HEK293T (cell line): ENCODE measurements around the gene KIF5A.
"Not testable (repeated sequence)": the region's sequence is repeated elsewhere in the genome, so short reads cannot be mapped to it uniquely, and the experiment has no call there.

Experiments used
- CTCF ChIA-PET: fragments of 350-600 bp; formaldehyde crosslinking; extraction: SDS; loops from one replicate; lab custom pipeline; 2021; ENCODE audit warnings: antibody characterized with exemption, inconsistent platforms; lab: Yijun Ruan, JAX
- POLR2A ChIA-PET: fragments of 350-600 bp; formaldehyde crosslinking; extraction: SDS; loops from one replicate; lab custom pipeline; 2020; ENCODE audit warnings: antibody characterized with exemption, inconsistent platforms; lab: Yijun Ruan, JAX
- DNase-seq: peaks from one replicate; pipeline ENCODE4 v3.0.0; 2012; ENCODE audit warnings: mixed read lengths; ENCODE audit errors: extremely low spot score
- ARNT ChIP-seq: fragments of 450-650 bp; IDR thresholded peaks from 2 replicates; pipeline ENCODE4 v1.6.1; 2017; ENCODE audit warnings: mild to moderate bottlenecking
- BHLHE40 ChIP-seq: fragments of 450-650 bp; IDR thresholded peaks from 2 replicates; pipeline ENCODE4 v1.6.1; 2016; ENCODE audit warnings: mild to moderate bottlenecking, moderate library complexity, borderline replicate concordance
- CTBP1 ChIP-seq: fragments of 450-650 bp; IDR thresholded peaks from 2 replicates; pipeline ENCODE4 v1.6.1; 2016; ENCODE audit warnings: borderline replicate concordance
- ELF4 ChIP-seq: fragments of 450-650 bp; IDR thresholded peaks from 2 replicates; pipeline ENCODE4 v1.6.1; 2017; ENCODE audit warnings: antibody characterized with exemption
- FOXA1 ChIP-seq: fragments of 450-650 bp; IDR thresholded peaks from 2 replicates; pipeline ENCODE4 v1.6.1; 2016; ENCODE audit warnings: mild to moderate bottlenecking
- FOXK2 ChIP-seq: fragments of 450-650 bp; IDR thresholded peaks from 2 replicates; pipeline ENCODE4 v1.6.1; 2016; ENCODE audit warnings: mild to moderate bottlenecking
- FOXM1 ChIP-seq: fragments of 450-650 bp; IDR thresholded peaks from 2 replicates; pipeline ENCODE4 v1.6.1; 2017; ENCODE audit warnings: mild to moderate bottlenecking, borderline replicate concordance
- HDGF ChIP-seq: fragments of 450-650 bp; IDR thresholded peaks from 2 replicates; pipeline ENCODE4 v1.6.1; 2017; ENCODE audit warnings: antibody characterized with exemption, borderline replicate concordance
- L3MBTL2 ChIP-seq: fragments of 450-650 bp; conservative IDR thresholded peaks from 2 replicates; pipeline ENCODE4 v1.6.1; 2016; ENCODE audit warnings: mild to moderate bottlenecking
- LEF1 ChIP-seq: fragments of 450-650 bp; IDR thresholded peaks from 2 replicates; pipeline ENCODE4 v1.6.1; 2017; ENCODE audit warnings: mild to moderate bottlenecking, borderline replicate concordance
- NFRKB ChIP-seq: fragments of 450-650 bp; IDR thresholded peaks from 2 replicates; pipeline ENCODE4 v1.6.1; 2016; ENCODE audit warnings: mild to moderate bottlenecking, moderate library complexity
- SP1 ChIP-seq: fragments of 450-650 bp; IDR thresholded peaks from 2 replicates; pipeline ENCODE4 v1.6.1; 2017
- SUZ12 ChIP-seq: fragments of 450-650 bp; IDR thresholded peaks from 2 replicates; pipeline ENCODE4 v1.6.1; 2016; ENCODE audit warnings: mild to moderate bottlenecking
- TARDBP ChIP-seq: fragments of 450-650 bp; IDR thresholded peaks from 2 replicates; pipeline ENCODE4 v1.6.1; 2016
- ZNF384 ChIP-seq: fragments of 450-650 bp; IDR thresholded peaks from 2 replicates; pipeline ENCODE4 v1.6.1; 2016
- TF ChIP-seq, protein P1 (sequence below): fragments of 450-650 bp; IDR thresholded peaks from 2 replicates; pipeline ENCODE4 v1.6.1; 2016

Gene KIF5A

GRCh38 chr12:57554897-57555296, 5.1 kb downstream of the KIF5A start:
- CTCF ChIA-PET = no interaction called here
- TF ChIP-seq CTBP1 (no peak), ZNF384 (no peak), LEF1 (no peak), ARNT (no peak), SUZ12 (no peak), FOXA1 (no peak), BHLHE40 (no peak), FOXM1 (no peak), NFRKB (no peak)
- POLR2A ChIA-PET = no interaction called here

GRCh38 chr12:57558864-57559263, 9.0 kb downstream of the KIF5A start:
- DNase-seq = no peak
- CTCF ChIA-PET = interaction anchor here (0.5 kb wide), 1 partner anchor 98 kb away, joined by 3 read pairs; no protein-coding TSS in a partner anchor
- no peak for TF ChIP-seq FOXA1
- no peak for TF ChIP-seq LEF1
- no peak for TF ChIP-seq ZNF384
- TF ChIP-seq, protein P1, sequence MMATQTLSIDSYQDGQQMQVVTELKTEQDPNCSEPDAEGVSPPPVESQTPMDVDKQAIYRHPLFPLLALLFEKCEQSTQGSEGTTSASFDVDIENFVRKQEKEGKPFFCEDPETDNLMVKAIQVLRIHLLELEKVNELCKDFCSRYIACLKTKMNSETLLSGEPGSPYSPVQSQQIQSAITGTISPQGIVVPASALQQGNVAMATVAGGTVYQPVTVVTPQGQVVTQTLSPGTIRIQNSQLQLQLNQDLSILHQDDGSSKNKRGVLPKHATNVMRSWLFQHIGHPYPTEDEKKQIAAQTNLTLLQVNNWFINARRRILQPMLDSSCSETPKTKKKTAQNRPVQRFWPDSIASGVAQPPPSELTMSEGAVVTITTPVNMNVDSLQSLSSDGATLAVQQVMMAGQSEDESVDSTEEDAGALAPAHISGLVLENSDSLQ = no peak
- no peak for TF ChIP-seq ELF4
- no peak for TF ChIP-seq FOXM1
- no peak for TF ChIP-seq SP1
- TF ChIP-seq ARNT = no peak
- TF ChIP-seq L3MBTL2 = no peak
- TF ChIP-seq BHLHE40 = no peak
- no peak for TF ChIP-seq NFRKB
- no peak for TF ChIP-seq FOXK2
- no peak for TF ChIP-seq CTBP1
- TF ChIP-seq HDGF = no peak
- no peak for TF ChIP-seq TARDBP
- TF ChIP-seq SUZ12 = no peak
- POLR2A ChIA-PET = interaction anchor here (1.0 kb wide), 1 partner anchor 13 kb away, joined by 3 read pairs; no protein-coding TSS in a partner anchor

More at GRCh38 chr12:57554897-57555296, 5.1 kb downstream of the KIF5A start:
- DNase-seq = no peak

DNA sequence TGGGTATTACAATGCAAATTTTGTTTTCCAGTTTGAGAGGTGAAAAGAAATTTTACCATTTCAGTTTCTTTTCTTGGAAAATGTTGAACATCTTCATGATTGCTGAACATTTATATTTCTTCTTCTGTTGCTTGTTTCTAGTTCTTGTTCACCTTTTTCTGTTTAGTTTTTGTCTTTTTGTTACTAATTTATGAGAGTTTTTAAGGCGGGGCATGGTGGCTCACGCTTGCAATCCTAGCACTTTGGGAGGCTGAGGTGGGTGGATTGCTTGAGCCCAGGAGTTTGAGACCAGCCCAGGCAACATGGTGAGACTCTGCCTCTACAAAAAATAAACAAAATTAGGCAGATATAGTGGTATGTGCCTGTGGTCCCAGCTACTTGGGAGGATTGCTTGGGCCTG, 10.7 kb downstream of the KIF5A start:
- ChIA-PET POLR2A (no interaction called here), CTCF (no interaction called here)

DNA sequence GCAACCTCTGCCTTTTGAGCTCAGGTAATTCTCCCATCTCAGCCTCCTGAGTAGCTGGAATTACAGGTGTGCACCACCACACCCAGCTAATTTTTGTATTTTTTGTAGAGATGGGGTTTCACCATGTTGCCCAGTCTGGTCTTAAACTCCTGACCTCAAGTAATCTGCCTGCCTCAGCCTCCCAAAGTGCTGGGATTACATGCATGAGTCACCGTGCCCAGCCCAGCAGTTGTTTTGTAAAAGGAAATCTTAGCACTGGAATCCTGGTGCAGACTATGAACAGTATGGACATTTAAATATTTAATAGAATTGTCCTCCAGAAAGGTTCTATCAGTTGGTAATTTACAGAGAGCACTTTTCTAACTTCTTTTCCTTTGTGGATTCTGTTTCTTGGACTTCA, 11.3 kb downstream of the KIF5A start:
- DNase-seq, POLR2A ChIA-PET: not testable (repeated sequence)
- CTCF ChIA-PET = interaction anchor here (0.7 kb wide), 1 partner anchor 18 kb away, joined by 3 read pairs; no protein-coding TSS in a partner anchor

More for the DNA sequence above, 10.7 kb downstream of the KIF5A start:
- DNase-seq = no peak
- TF ChIP-seq TARDBP (no peak), SUZ12 (no peak), ZNF384 (no peak), FOXA1 (no peak), L3MBTL2 (no peak), FOXK2 (no peak)

- POLR2A ChIA-PET = no interaction called here
- CTCF ChIA-PET = interaction anchor here (1.5 kb wide), 1 partner anchor 20 kb away, joined by 3 read pairs; no protein-coding TSS in a partner anchor
- TF ChIP-seq LEF1 (no peak), ELF4 (no peak), ZNF384 (no peak), SP1 (no peak), HDGF (no peak), ARNT (no peak), FOXK2 (no peak), FOXA1 (no peak), NFRKB (no peak), FOXM1 (no peak), CTBP1 (no peak), SUZ12 (no peak), L3MBTL2 (no peak), TARDBP (no peak), BHLHE40 (no peak)
- TF ChIP-seq, protein P1 = no peak
- no peak for DNase-seq
These were observed 13.5 kb downstream of the KIF5A start for GRCh38 chr12:57563358-57563757.

DNA sequence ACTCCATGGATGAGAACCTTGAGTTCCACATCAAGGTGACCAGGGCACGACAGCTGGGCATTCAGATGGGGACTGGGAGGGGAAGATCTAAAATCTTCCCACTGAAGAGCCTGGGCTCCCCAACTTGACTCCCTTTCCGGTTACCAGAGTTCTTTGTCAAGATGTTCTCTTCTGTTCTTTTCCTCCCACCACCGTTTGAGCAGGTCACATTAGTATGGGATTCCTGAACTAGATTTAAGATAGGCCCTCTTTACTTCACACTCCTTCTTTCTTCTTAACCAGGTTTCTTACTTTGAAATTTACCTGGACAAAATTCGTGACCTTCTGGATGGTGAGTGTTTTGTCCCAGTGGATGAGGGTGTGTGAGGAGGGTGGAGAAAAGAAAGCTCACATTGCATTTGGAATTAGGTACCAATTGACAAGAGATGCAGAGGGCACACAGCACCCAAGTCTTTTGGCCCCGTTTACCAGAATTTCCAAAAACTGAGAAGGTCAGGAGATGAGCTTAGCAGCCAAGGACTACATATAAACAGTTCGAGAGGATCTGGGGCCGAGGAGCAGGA, 14.4 kb downstream of the KIF5A start:
- DNase-seq = no peak
- TF ChIP-seq CTBP1 (no peak), ELF4 (no peak), ZNF384 (no peak), BHLHE40 (no peak), SUZ12 (no peak), HDGF (no peak), TARDBP (no peak)
- TF ChIP-seq, protein P1 = no peak
- ChIA-PET POLR2A (no interaction called here), CTCF (interaction anchor here (1.5 kb wide), 1 partner anchor 19 kb away, joined by 3 read pairs; no protein-coding TSS in a partner anchor)
